ENCODE data around the gene ADCY9.

DNA sequence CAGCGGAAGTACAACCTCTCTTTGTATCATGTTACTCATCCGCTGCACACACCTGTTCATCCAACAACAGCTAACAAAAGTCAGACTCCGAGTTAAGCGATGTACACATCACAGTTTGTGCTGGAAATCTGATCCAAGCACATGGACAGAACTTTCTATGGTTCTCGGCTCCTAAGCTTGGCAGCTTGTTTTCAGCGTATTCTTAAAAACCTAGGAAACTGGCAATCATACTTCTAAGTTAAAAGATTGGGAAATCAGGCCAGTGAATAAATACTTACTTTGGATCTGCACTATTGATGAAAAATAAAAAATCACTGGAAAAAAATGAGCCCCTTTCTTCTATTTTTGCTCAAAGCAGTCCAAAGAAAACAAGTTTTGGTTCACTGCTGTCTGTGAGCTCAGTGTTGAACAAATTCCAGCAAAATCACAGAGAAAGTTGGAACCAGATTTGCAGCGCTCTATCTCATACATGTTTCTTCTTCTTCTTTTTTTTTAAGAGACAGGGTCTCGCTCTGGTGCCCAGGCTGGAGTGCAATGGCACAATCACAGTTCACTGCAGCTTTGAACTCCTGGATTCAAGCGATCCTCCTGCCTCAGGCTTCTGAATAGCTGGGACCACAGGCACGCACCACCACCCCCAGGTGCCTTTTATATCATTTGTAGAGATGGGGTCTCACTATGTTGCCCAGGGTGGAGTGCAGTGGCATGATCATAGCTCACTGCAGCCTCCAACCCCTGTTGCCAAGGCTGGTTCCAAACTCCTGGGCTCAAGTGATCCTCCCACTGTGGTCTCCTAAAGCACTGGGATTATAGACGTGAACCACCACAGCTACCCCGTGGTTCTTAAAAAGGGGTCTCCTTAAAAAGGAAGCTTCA is 164.1 kb downstream of the ADCY9 start:
- TF ChIP-seq, protein P1, sequence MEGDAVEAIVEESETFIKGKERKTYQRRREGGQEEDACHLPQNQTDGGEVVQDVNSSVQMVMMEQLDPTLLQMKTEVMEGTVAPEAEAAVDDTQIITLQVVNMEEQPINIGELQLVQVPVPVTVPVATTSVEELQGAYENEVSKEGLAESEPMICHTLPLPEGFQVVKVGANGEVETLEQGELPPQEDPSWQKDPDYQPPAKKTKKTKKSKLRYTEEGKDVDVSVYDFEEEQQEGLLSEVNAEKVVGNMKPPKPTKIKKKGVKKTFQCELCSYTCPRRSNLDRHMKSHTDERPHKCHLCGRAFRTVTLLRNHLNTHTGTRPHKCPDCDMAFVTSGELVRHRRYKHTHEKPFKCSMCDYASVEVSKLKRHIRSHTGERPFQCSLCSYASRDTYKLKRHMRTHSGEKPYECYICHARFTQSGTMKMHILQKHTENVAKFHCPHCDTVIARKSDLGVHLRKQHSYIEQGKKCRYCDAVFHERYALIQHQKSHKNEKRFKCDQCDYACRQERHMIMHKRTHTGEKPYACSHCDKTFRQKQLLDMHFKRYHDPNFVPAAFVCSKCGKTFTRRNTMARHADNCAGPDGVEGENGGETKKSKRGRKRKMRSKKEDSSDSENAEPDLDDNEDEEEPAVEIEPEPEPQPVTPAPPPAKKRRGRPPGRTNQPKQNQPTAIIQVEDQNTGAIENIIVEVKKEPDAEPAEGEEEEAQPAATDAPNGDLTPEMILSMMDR (IDR thresholded peaks at IDR 0.05) = no peak
- TF ChIP-seq MAFK (IDR thresholded peaks at IDR 0.05; ENCODE audit: partially characterized antibody) = no peak
- no peak for TF ChIP-seq EHMT2 (IDR thresholded peaks at IDR 0.05; ENCODE audit: low read depth)
- no peak for TF ChIP-seq POLR2A (IDR thresholded peaks at IDR 0.05; ENCODE audit: low read length)
- TF ChIP-seq SMC3 (IDR thresholded peaks at IDR 0.05) = no peak
- no peak for TF ChIP-seq KDM5A (IDR thresholded peaks at IDR 0.05)
- no peak for TF ChIP-seq HOXA7 (CRISPR knock-in tag; IDR thresholded peaks at IDR 0.05)
- TF ChIP-seq, protein P2, sequence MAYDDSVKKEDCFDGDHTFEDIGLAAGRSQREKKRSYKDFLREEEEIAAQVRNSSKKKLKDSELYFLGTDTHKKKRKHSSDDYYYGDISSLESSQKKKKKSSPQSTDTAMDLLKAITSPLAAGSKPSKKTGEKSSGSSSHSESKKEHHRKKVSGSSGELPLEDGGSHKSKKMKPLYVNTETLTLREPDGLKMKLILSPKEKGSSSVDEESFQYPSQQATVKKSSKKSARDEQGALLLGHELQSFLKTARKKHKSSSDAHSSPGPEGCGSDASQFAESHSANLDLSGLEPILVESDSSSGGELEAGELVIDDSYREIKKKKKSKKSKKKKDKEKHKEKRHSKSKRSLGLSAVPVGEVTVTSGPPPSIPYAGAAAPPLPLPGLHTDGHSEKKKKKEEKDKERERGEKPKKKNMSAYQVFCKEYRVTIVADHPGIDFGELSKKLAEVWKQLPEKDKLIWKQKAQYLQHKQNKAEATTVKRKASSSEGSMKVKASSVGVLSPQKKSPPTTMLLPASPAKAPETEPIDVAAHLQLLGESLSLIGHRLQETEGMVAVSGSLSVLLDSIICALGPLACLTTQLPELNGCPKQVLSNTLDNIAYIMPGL (CRISPR knock-in tag; IDR thresholded peaks at IDR 0.05; ENCODE audit: borderline replicate concordance) = no peak
- TF ChIP-seq, protein P3, sequence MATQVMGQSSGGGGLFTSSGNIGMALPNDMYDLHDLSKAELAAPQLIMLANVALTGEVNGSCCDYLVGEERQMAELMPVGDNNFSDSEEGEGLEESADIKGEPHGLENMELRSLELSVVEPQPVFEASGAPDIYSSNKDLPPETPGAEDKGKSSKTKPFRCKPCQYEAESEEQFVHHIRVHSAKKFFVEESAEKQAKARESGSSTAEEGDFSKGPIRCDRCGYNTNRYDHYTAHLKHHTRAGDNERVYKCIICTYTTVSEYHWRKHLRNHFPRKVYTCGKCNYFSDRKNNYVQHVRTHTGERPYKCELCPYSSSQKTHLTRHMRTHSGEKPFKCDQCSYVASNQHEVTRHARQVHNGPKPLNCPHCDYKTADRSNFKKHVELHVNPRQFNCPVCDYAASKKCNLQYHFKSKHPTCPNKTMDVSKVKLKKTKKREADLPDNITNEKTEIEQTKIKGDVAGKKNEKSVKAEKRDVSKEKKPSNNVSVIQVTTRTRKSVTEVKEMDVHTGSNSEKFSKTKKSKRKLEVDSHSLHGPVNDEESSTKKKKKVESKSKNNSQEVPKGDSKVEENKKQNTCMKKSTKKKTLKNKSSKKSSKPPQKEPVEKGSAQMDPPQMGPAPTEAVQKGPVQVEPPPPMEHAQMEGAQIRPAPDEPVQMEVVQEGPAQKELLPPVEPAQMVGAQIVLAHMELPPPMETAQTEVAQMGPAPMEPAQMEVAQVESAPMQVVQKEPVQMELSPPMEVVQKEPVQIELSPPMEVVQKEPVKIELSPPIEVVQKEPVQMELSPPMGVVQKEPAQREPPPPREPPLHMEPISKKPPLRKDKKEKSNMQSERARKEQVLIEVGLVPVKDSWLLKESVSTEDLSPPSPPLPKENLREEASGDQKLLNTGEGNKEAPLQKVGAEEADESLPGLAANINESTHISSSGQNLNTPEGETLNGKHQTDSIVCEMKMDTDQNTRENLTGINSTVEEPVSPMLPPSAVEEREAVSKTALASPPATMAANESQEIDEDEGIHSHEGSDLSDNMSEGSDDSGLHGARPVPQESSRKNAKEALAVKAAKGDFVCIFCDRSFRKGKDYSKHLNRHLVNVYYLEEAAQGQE (IDR thresholded peaks at IDR 0.05) = no peak
- TF ChIP-seq GATA3 (IDR thresholded peaks at IDR 0.05; ENCODE audit: borderline replicate concordance) = no peak
- TF ChIP-seq, protein P4, sequence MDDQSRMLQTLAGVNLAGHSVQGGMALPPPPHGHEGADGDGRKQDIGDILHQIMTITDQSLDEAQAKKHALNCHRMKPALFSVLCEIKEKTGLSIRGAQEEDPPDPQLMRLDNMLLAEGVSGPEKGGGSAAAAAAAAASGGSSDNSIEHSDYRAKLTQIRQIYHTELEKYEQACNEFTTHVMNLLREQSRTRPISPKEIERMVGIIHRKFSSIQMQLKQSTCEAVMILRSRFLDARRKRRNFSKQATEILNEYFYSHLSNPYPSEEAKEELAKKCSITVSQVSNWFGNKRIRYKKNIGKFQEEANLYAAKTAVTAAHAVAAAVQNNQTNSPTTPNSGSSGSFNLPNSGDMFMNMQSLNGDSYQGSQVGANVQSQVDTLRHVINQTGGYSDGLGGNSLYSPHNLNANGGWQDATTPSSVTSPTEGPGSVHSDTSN (IDR thresholded peaks at IDR 0.05) = no peak
- no peak for TF ChIP-seq CHD2 (IDR thresholded peaks at IDR 0.05; ENCODE audit: low read length, partially characterized antibody)
- TF ChIP-seq, protein P5, sequence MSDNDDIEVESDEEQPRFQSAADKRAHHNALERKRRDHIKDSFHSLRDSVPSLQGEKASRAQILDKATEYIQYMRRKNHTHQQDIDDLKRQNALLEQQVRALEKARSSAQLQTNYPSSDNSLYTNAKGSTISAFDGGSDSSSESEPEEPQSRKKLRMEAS (IDR thresholded peaks at IDR 0.05) = no peak

Data from A549 (cell line).